HCEC 1CT (cell line): ENCODE measurements around the gene PLEKHG7.

ENCODE experiments used
- DNase-seq: peaks from one replicate; pipeline ENCODE4 v3.0.0-alpha.2; 2017

The PLEKHG7 gene

DNA sequence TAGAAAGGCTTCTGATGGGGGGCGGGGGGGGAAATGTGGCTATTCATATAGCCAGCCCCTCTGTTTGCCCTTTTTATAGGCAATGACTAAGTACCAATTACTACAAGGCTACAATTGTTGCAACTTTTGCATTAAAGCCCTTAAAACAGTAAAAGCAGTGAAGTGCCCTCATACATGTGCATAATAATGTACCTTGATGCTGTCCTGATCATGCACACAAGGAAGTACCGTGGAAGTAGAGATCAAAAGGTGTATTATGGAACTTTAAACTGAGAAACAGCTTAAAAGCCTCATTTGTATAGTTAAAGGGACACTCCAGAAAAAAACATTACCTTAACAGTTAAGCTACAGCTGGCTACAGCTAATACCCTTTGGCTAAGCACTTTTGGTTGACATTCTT lies 111.8 kb downstream of the PLEKHG7 start:
- no peak for DNase-seq

DNA sequence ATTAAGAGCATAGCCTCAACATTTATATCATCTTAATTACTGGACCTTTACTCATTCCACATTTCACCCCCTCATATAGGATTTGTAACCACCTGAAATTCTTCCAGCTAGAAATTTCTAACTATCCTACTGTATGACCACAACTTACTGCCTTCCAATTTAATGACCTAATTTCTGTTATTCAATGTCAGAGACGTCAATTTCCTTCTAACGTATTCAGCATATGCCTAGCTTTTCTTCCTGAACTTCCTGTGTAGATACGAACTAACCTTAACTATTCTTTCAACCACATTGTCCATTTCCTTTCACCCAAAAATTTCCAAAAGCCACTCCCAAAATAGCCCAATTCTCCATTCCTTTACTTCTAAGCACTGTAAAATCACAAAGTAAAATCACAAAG lies 118.4 kb downstream of the PLEKHG7 start:
- DNase-seq = no peak
